SK-N-SH (cell line): ENCODE measurements around the gene KCNF1. TPM values are rescaled to one million over a fixed set of nuclear protein-coding genes. Genes with fewer than 3 reads are reported as not detected.

Experiments
- CTCF ChIA-PET: fragments of 300-600, 350-600 bp; formaldehyde crosslinking; extraction: SDS; loops from one replicate; lab custom pipeline; 2021; lab: Yijun Ruan, JAX
- POLR2A ChIA-PET: fragments of 350-600 bp; sonication (Branson Sonifier 250); formaldehyde crosslinking; extraction: SDS; loops from one replicate; lab custom pipeline; 2020; ENCODE audit warnings: antibody characterized with exemption, inconsistent platforms; lab: Yijun Ruan, JAX
- DNase-seq: peaks from one replicate; pipeline ENCODE4 v3.0.0; 2012
- H2AFZ ChIP-seq: fragments of 200-600 bp; sonication (generic); 2 replicates; pipeline ENCODE4 v1.8.1; 2016; ENCODE audit warnings: antibody characterized with exemption, mild to moderate bottlenecking, low read depth
- H3F3A ChIP-seq: fragments of 200-600 bp; sonication (generic); replicated peaks from 2 replicates; pipeline ENCODE3; 2016; ENCODE audit warnings: antibody characterized with exemption, mild to moderate bottlenecking; ENCODE audit not compliant: insufficient read depth
- H3K27ac ChIP-seq, 2 experiments: fragments of 200-500 bp in 1 of 2; fragments of 200-600 bp in 1 of 2; sonication (Bioruptor generic) in 1 of 2; sonication (generic), shearing (Covaris generic) in 1 of 2; 2 replicates each; pipeline versions ENCODE4 v1.5.1 to v1.6.1; 2014 to 2016; ENCODE audit warnings: low read depth in 2 of 2, inconsistent platforms in 1 of 2, low read length in 1 of 2, mild to moderate bottlenecking in 1 of 2, mixed read lengths in 1 of 2
- H3K27me3 ChIP-seq: fragments of 200-600 bp; sonication (generic), shearing (Covaris generic); 2 replicates; pipeline ENCODE4 v1.6.1; 2016; ENCODE audit warnings: mixed run types; ENCODE audit not compliant: insufficient read depth
- H3K36me3 ChIP-seq, 2 experiments: fragments of 200-500 bp in 1 of 2; fragments of 200-600 bp in 1 of 2; sonication (Bioruptor generic) in 1 of 2; sonication (generic) in 1 of 2; replicated peaks in 1 of 2; 2 replicates each; pipeline versions ENCODE3 to v1.5.1; 2014 to 2016; ENCODE audit warnings: low read length in 1 of 2, mild to moderate bottlenecking in 1 of 2; ENCODE audit not compliant: insufficient read depth in 2 of 2, control insufficient read depth in 1 of 2
- H3K4me1 ChIP-seq, 2 experiments: fragments of 200-500 bp in 1 of 2; fragments of 200-600 bp in 1 of 2; sonication (Bioruptor generic) in 1 of 2; sonication (generic), shearing (Covaris generic) in 1 of 2; 2 replicates each; pipeline versions ENCODE4 v1.5.1 to v1.6.1; 2014 to 2016; ENCODE audit warnings: low read depth in 1 of 2, low read length in 1 of 2, mixed run types in 1 of 2; ENCODE audit not compliant: insufficient read depth in 2 of 2, control insufficient read depth in 1 of 2
- H3K4me2 ChIP-seq: fragments of 200-600 bp; sonication (generic), shearing (Covaris generic); 2 replicates; pipeline ENCODE4 v1.6.1; 2017; ENCODE audit warnings: mixed run types
- H3K4me3 ChIP-seq, 2 experiments: fragments of 200-500 bp in 1 of 2; fragments of 200-600 bp in 1 of 2; sonication (Bioruptor generic) in 1 of 2; sonication (generic), shearing (Covaris generic) in 1 of 2; 2 replicates each; pipeline versions ENCODE4 v1.5.1 to v1.8.1; 2014 to 2016; ENCODE audit warnings: low read depth in 2 of 2, inconsistent platforms in 1 of 2, low read length in 1 of 2, mild to moderate bottlenecking in 1 of 2, mixed read lengths in 1 of 2, moderate library complexity in 1 of 2
- H3K79me2 ChIP-seq: fragments of 200-600 bp; sonication (generic); 2 replicates; pipeline ENCODE4 v1.8.1; 2017; ENCODE audit warnings: mild to moderate bottlenecking; ENCODE audit not compliant: insufficient read depth
- H3K9ac ChIP-seq: fragments of 200-600 bp; sonication (generic); 2 replicates; pipeline ENCODE4 v1.6.1; 2017; ENCODE audit warnings: mixed run types
- H3K9me2 ChIP-seq: fragments of 200-600 bp; sonication (generic); 2 replicates; pipeline ENCODE4 v1.6.1; 2017; ENCODE audit warnings: mixed run types
- H3K9me3 ChIP-seq: fragments of 200-600 bp; sonication (generic); 2 replicates; pipeline ENCODE4 v1.6.1; 2017; ENCODE audit warnings: mixed run types, mild to moderate bottlenecking, moderate library complexity
- H4K20me1 ChIP-seq: fragments of 200-600 bp; sonication (generic); 2 replicates; pipeline ENCODE4 v1.6.1; 2017; ENCODE audit warnings: mild to moderate bottlenecking, mixed run types; ENCODE audit not compliant: insufficient read depth
- FOXJ3 ChIP-seq: sonication (generic); formaldehyde crosslinking; IDR thresholded peaks from 2 replicates; pipeline ENCODE4 v1.5.1; 2020; ENCODE audit warnings: mild to moderate bottlenecking, missing genetic modification reagents
- GABPA ChIP-seq: IDR thresholded peaks from 2 replicates; pipeline ENCODE4 v1.4.0; 2012; ENCODE audit warnings: low read depth, mild to moderate bottlenecking
- GATA2 ChIP-seq: sonication (generic); formaldehyde crosslinking; IDR thresholded peaks from 2 replicates; pipeline ENCODE4 v1.5.0; 2020; ENCODE audit warnings: mild to moderate bottlenecking, missing genetic modification reagents
- MEF2A ChIP-seq: IDR thresholded peaks from 2 replicates; pipeline ENCODE4 v1.4.0; 2012; ENCODE audit warnings: low read depth, borderline replicate concordance
- POLR2AphosphoS5 ChIP-seq: IDR thresholded peaks from 2 replicates; pipeline ENCODE4 v1.6.1; 2012; ENCODE audit warnings: low read depth, low read length
- RAD21 ChIP-seq: IDR thresholded peaks from 2 replicates; pipeline ENCODE4 v1.6.1; 2012; ENCODE audit warnings: mild to moderate bottlenecking, low read length
- RFX5 ChIP-seq: IDR thresholded peaks from 2 replicates; pipeline ENCODE4 v1.6.1; 2012; ENCODE audit warnings: mild to moderate bottlenecking, improper control_type of control experiment, low read length
- TAF1 ChIP-seq: IDR thresholded peaks from 2 replicates; pipeline ENCODE4 v1.6.1; 2012; ENCODE audit warnings: low read depth, mild to moderate bottlenecking, low read length, moderate library complexity, borderline replicate concordance
- TEAD4 ChIP-seq: IDR thresholded peaks from 2 replicates; pipeline ENCODE4 v1.4.0; 2012; ENCODE audit warnings: mild to moderate bottlenecking, borderline replicate concordance; ENCODE audit not compliant: insufficient read depth
- YY1 ChIP-seq: IDR thresholded peaks from 2 replicates; pipeline ENCODE4 v1.4.0; 2012; ENCODE audit warnings: low read depth, mild to moderate bottlenecking
- WGBS: methylation state at CpG from one replicate; pipeline ENCODE4 v1.1.6; 2017; ENCODE audit warnings: low lambda C conversion rate; 5-methylcytosine and 5-hydroxymethylcytosine counted together
- polyA plus RNA-seq, 3 experiments: library from polyadenylated mRNA; depleted of rRNA; stranded (reverse); fragments of >200 nt; gene quantifications; 2 replicates each; pipeline ENCODE4 v1.2.3, GENCODE V29; 2012
- TF ChIP-seq, protein P1 (sequence below): fragments of 150-350 bp; IDR thresholded peaks from 2 replicates; pipeline ENCODE4 v1.6.1; 2016; ENCODE audit warnings: mild to moderate bottlenecking, low read depth, low read length
- TF ChIP-seq, protein P2 (sequence below): IDR thresholded peaks from 2 replicates; pipeline ENCODE4 v1.6.1; 2012; ENCODE audit warnings: mild to moderate bottlenecking, low read depth, low read length, moderate library complexity
- TF ChIP-seq, protein P3 (sequence below): IDR thresholded peaks from 2 replicates; pipeline ENCODE4; 2012
- TF ChIP-seq, protein P4 (sequence below): IDR thresholded peaks from 2 replicates; pipeline ENCODE4 v1.4.0; 2012; ENCODE audit warnings: low read depth, borderline replicate concordance

The KCNF1 gene
- polyA plus RNA-seq, 1 of the 3 experiments (the other 2 are of a cell fraction): 0.23 TPM

DNA sequence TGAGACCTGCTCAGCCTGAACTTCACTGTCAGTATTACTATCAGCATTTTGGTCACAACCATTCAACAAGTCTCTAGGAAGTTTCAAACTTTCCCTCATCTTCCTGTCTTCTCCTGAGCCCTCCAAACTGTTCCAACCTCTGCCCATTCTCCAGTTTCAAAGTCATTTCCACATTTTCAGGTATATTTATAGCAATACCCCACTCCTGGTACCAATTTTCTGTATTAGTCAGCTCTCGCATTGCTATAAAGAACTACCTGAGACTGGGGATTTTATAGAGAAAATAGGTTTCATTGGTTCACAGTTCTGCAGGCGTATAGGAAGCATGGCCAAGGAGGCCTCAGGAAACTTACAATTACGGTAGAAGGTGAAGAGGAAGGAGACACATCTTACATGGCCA is 27.3 kb downstream of the KCNF1 start:
- H3K36me3 ChIP-seq: no peaks in the 10 kb centered on the region
- WGBS: 88% methylated on average over 3 of the region's 3 CpGs
- H3F3A ChIP-seq: no peaks in the 10 kb centered on the region
- no peaks in the 10 kb centered on the region for H4K20me1 ChIP-seq
- no peak for TF ChIP-seq RFX5
- TF ChIP-seq, protein P1, sequence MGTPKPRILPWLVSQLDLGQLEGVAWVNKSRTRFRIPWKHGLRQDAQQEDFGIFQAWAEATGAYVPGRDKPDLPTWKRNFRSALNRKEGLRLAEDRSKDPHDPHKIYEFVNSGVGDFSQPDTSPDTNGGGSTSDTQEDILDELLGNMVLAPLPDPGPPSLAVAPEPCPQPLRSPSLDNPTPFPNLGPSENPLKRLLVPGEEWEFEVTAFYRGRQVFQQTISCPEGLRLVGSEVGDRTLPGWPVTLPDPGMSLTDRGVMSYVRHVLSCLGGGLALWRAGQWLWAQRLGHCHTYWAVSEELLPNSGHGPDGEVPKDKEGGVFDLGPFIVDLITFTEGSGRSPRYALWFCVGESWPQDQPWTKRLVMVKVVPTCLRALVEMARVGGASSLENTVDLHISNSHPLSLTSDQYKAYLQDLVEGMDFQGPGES: no peak
- TF ChIP-seq, protein P2, sequence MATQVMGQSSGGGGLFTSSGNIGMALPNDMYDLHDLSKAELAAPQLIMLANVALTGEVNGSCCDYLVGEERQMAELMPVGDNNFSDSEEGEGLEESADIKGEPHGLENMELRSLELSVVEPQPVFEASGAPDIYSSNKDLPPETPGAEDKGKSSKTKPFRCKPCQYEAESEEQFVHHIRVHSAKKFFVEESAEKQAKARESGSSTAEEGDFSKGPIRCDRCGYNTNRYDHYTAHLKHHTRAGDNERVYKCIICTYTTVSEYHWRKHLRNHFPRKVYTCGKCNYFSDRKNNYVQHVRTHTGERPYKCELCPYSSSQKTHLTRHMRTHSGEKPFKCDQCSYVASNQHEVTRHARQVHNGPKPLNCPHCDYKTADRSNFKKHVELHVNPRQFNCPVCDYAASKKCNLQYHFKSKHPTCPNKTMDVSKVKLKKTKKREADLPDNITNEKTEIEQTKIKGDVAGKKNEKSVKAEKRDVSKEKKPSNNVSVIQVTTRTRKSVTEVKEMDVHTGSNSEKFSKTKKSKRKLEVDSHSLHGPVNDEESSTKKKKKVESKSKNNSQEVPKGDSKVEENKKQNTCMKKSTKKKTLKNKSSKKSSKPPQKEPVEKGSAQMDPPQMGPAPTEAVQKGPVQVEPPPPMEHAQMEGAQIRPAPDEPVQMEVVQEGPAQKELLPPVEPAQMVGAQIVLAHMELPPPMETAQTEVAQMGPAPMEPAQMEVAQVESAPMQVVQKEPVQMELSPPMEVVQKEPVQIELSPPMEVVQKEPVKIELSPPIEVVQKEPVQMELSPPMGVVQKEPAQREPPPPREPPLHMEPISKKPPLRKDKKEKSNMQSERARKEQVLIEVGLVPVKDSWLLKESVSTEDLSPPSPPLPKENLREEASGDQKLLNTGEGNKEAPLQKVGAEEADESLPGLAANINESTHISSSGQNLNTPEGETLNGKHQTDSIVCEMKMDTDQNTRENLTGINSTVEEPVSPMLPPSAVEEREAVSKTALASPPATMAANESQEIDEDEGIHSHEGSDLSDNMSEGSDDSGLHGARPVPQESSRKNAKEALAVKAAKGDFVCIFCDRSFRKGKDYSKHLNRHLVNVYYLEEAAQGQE: no peak
- TF ChIP-seq MEF2A: no peak
- TF ChIP-seq GABPA: no peak
- TF ChIP-seq, protein P3, sequence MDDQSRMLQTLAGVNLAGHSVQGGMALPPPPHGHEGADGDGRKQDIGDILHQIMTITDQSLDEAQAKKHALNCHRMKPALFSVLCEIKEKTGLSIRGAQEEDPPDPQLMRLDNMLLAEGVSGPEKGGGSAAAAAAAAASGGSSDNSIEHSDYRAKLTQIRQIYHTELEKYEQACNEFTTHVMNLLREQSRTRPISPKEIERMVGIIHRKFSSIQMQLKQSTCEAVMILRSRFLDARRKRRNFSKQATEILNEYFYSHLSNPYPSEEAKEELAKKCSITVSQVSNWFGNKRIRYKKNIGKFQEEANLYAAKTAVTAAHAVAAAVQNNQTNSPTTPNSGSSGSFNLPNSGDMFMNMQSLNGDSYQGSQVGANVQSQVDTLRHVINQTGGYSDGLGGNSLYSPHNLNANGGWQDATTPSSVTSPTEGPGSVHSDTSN: no peak
- no peak for TF ChIP-seq RAD21
- no peak for TF ChIP-seq GATA2 (CRISPR knock-in tag)
- no peak for TF ChIP-seq FOXJ3 (CRISPR knock-in tag)
- no peak for TF ChIP-seq YY1
- no peak for TF ChIP-seq TAF1
- no peak for TF ChIP-seq POLR2AphosphoS5
- TF ChIP-seq TEAD4: no peak
- H3K4me1 ChIP-seq: peaks cover 17 to 23% of the 10 kb centered on the region in 2 experiments; a peak in 3 of 4 replicates
- no peak overlapping the region for H3K4me3 ChIP-seq
- H3K79me2 ChIP-seq: no peaks in the 10 kb centered on the region
- H3K27ac ChIP-seq: no peak overlapping the region
- H3K4me2 ChIP-seq: no peak overlapping the region
- DNase-seq: no peak
- H3K9ac ChIP-seq: no peak overlapping the region
- no peaks in the 10 kb centered on the region for H3K9me3 ChIP-seq
- H3K27me3 ChIP-seq: no peaks in the 10 kb centered on the region
- H2AFZ ChIP-seq: no peak overlapping the region
- H3K9me2 ChIP-seq: no peaks in the 10 kb centered on the region
- ChIA-PET CTCF (no interaction called here), POLR2A (no interaction called here)

DNA sequence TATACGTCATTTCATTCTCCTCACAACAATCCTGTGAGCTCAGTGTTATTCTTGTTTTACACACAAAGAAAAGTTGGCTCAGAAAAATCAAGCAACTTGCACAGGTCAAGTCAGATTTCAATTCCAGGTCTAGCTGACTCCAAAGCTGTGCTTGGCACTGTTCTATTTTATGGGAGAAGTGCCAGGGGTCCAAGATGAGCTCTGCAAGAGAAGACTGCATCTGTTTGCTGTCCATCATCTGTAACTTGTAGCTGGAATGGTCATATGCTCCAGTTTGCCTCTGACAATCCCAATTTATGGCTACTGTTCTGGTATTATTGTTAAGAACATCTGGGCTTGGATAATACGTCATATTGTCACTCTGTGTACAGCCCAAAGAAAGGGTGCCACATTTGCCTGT is 28.9 kb downstream of the KCNF1 start:
- TF ChIP-seq RAD21 (no peak), RFX5 (no peak), TAF1 (no peak)
- TF ChIP-seq, protein P4, sequence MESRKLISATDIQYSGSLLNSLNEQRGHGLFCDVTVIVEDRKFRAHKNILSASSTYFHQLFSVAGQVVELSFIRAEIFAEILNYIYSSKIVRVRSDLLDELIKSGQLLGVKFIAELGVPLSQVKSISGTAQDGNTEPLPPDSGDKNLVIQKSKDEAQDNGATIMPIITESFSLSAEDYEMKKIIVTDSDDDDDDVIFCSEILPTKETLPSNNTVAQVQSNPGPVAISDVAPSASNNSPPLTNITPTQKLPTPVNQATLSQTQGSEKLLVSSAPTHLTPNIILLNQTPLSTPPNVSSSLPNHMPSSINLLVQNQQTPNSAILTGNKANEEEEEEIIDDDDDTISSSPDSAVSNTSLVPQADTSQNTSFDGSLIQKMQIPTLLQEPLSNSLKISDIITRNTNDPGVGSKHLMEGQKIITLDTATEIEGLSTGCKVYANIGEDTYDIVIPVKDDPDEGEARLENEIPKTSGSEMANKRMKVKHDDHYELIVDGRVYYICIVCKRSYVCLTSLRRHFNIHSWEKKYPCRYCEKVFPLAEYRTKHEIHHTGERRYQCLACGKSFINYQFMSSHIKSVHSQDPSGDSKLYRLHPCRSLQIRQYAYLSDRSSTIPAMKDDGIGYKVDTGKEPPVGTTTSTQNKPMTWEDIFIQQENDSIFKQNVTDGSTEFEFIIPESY: no peak
- TF ChIP-seq, protein P1: no peak
- Histone ChIP-seq H3K9me3 (no peaks in the 10 kb centered on the region), H3F3A (no peaks in the 10 kb centered on the region), H3K4me1 (peaks cover 7 to 8% of the 10 kb centered on the region in 2 experiments; a peak in 3 of 4 replicates), H3K27me3 (no peaks in the 10 kb centered on the region), H3K9ac (no peak overlapping the region), H3K9me2 (no peaks in the 10 kb centered on the region), H3K79me2 (no peaks in the 10 kb centered on the region), H3K4me2 (no peak overlapping the region), H2AFZ (no peak overlapping the region), H3K4me3 (no peak overlapping the region), H4K20me1 (no peaks in the 10 kb centered on the region), H3K36me3 (no peaks in the 10 kb centered on the region), H3K27ac (no peak overlapping the region)
- POLR2A ChIA-PET: no interaction called here
- 60% methylated on average over 2 of the region's 2 CpGs for WGBS
- CTCF ChIA-PET: interaction anchor here (2.0 kb wide), 1 partner anchor 108 kb away, joined by 5 read pairs; no protein-coding TSS in a partner anchor
- DNase-seq: no peak
